Breast epithelium (tissue), 3 donors: ENCODE data around the gene DNAJC9.

Source experiments
- CTCF ChIP-seq, 3 donors: fragments of 450-650 bp; IDR thresholded peaks; one replicate each; pipeline ENCODE4 v1.5.1; 2016 to 2017; ENCODE audit warnings: antibody characterized with exemption in 3 of 3, mild to moderate bottlenecking in 3 of 3, moderate library complexity in 3 of 3
- POLR2A ChIP-seq: fragments of 450-650 bp; IDR thresholded peaks from one replicate; pipeline ENCODE4 v1.6.1; 2016; ENCODE audit warnings: antibody characterized with exemption, mild to moderate bottlenecking, moderate library complexity
- POLR2AphosphoS5 ChIP-seq, 3 donors: sonication (generic); formaldehyde crosslinking; IDR thresholded peaks; one replicate each; pipeline ENCODE4 v1.6.1; 2017; ENCODE audit warnings: antibody characterized with exemption in 3 of 3

DNA sequence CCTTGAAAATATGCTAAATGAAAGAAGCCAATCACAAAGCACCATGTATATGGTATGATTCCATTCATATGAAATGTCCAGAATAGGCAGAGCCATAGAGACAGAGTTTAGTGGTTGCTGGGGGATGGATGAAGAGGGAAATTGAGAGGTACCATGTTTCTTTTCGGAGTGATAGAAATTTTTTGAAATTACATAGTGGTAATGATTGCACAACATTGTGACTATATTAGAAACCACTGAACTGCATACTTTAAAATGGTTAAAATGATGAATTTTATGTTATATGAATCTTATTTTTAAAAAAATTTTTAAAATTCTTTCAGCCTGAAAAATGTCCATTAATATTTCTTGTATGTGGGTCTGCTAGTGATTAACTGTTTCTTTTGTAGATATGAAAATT, 26.1 kb downstream of the DNAJC9 start:
- TF ChIP-seq POLR2A: no peak
- no peak for TF ChIP-seq CTCF (IDR thresholded peaks at IDR 0.05)
- no peak for TF ChIP-seq POLR2AphosphoS5 (IDR thresholded peaks at IDR 0.05)
